NCI-H1417 (cell line): ENCODE results near the gene CDK19.

Source experiments
- DNase-seq, 3 experiments: peaks; one replicate each; lab custom pipeline; 2025; lab: John Stamatoyannopoulos, UW

Gene CDK19

DNA sequence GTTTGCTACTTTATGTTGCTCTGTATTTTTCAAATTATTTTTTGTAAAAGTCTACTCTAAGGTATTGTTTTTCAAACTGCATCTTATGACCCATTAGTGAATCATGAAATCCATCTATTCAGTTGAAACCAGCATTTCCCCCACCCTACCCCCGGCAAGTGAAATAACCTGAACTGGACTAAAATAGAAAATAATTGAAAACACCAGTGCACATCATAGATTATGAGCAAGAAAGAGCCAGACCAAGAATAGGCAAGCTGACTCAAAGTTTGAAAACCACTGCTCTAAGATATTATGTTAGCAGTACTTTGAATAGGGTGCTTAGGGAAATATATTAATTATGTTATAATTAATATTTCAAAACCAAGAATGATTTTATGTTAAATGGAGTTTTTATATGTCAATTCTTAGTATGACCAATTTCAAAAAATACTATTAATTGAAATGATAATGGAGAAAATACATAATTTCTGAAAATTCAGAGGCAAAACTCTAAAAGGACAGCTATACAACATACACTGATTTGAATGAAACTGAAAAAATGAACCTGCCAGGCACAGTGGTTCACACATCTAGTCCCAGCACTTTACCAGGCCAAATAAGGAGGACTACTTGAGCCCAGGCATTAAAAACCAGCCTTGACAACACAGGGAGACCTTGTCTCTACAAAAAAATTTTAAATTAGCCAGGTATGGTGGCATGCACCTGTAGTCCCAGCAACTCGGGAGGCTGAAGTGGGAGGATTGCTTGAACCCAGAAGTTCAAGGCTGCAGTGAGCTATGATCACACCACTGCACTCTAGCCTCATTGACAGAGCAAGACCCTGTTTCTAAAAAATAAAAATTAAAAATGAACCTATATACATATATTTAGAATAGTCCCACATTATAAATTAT lies 112.0 kb downstream of the CDK19 start:
- DNase-seq, result no peak

DNA sequence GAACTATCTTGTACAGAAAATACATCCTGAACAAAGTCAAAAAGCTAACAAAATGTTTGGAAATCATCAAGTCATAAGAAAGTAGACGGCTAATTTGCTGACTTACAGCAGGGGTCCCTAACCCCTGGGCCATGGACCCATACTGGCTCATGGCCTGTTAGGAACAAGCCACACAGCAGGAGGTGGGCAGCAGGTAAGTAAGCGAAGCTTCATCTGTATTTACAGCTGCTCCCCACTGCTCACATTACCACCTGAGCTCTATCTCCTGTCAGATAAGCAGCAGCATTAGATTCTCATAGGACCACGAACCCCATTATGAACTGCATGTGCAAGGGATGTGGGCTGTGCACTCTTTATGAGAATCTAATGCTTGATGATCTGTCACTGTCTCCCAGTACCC lies 115.5 kb downstream of the CDK19 start:
- peak in 1 of 3 experiments; percentile 17 for DNase-seq

DNA sequence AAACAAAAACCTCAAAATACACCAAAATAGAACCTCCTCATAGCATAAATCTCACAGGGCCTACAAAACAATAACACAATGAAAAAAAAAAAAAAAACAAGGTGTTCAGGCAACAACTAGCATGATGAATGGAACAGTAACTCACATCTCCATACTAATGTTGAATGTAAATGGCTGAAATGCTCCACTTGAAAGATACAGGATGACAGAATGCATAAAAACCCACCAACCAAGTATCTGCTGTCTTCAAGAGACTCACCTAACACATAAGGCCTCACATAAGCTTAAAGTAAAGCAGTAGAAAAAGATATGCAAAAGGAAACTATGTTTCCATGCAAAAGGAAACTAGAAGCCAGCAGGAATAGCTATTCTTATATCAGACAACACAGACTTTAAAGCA lies 121.3 kb downstream of the CDK19 start:
- DNase-seq, result no peak

DNA sequence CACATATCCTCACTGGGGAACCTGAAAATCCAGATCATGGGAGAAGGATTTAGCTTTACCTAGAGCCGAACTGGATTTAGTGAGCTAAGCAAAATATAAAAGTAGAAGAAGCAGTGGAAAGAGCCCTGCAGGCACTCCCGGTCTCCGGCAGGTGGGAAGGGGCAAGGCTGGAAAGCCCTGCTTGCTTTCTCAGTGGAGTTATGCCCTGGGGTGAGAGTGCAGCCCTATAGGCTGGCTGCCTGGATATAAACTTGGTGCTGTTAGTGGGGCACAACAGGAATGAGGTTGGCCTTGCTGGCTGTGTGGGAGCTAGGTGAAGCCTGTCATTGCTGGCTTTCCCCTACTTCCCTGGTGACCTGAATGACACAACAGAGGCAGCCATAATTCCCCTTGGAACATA lies 122.0 kb downstream of the CDK19 start:
- DNase-seq, result no peak

DNA sequence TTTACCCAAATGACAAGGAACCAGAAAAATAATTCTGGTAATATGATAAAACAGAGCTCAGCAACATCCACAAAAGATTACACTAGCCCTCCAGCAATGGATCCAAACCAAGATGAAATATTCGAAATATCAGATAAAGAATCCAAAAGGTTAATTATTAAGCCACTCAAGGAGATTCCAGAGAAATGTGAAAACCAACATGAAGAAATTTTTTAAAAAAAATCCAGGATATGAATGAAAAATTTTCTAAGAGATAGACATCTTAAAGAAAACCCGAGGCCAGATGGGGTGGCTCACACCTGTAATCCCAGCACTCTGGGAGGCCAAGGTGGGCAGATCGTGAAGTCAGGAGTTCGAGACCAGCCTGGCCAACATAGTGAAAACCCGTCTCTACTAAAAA lies 124.4 kb downstream of the CDK19 start:
- no peak for DNase-seq

DNA sequence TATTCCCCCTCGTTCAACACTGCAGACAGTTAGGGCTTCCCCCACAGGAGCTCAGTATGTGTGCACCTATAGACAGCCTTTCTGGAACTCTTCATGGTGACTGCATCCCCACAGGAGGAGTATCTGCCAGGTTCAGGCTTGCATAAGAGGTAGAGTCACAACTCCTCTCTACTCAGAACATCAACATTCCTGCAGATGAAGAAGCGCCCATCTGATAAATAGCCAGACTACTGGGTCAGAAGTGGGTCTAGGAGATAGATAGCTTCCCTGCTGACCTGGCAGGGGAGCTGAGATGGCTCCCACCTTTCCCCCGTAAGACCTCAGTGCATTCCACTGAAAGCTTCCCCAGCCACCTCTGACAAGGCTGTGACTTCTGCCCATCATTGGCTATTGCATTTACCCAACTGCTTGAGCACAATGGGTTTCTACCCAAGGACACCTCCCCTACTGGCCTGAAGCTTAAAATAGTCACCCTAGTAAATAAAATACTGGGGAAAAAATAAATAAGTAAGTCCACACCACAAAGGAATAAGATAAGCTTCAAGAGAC lies 125.1 kb downstream of the CDK19 start:
- no peak for DNase-seq

DNA sequence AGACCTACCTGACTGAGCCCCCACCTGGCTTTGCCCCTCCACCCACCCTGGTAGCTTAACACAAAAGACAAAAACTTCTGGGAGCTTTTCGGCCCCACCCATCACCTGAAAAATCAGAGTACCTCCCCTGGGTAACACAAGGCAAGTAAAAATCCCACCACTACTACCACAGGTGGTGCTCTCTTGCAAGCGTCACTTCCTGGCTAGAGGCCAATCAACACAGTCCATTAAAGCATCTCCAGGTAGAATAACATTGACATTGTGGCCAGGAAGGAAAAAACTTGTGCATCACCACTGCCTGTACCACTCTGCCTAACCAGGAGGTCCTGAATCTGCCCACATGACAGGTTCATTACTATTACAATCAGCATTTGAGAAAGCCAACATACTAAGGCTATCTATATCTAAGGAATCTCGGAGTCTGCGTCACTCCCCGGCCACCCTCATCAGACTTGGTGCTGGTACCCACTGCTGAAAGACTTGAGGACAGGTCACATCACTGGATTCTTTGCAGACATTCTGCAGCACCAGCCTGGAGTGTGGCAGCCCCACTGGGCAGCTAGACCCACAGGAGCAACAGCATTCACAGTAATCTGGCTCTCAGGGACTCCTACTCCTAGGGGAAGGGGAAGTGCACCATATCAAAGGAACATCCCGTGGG lies 125.9 kb downstream of the CDK19 start:
- peak in 2 of 3 experiments; percentile 9 to 11 for DNase-seq

DNA sequence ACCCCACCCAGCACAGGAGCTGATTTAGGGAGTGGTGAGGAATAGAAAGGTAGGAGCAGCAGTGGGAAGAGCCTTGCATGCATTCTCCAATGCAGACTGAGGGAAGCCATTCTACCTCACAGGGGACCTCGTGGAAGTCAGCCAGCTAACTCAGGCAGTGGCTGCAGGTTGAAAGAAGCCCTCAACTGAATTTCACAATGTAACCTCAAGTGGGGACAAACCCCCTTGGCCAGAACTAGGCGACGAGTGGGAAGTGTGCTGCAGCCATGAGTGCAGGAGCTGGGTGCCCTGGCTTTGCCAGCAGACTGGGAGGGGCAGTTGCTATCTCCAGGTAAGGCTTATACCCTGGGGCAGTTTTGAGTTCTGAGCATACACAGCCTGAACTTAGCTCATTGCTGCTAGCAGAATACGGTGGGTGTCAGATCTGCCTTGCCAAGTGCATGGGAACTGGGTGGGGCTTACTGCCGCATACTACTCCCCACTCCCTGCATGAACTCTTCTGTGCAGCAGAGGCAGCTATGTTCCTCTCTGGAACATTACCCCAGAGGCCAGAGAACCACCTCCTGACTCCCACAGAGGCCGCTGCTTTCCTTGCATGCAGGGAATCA lies 126.5 kb downstream of the CDK19 start:
- no peak for DNase-seq

DNA sequence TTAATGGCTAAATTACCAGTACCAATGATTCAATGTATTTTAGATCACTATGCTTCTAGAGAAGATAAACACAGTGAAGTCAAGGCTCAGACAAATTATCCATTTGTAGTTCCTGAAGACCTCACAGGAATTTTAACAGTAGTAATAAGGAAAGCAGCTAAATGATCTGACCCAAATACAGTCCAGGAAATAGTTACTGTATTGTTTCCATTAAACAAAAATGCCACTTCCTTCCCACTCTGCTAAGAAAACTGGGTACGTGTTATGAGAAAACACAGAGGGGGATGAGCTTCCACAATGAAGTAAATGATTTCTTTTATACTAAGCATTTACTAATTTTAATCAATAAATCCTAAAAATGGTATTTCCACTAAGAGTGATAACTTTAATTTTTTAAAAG lies 127.9 kb downstream of the CDK19 start:
- no peak for DNase-seq

DNA sequence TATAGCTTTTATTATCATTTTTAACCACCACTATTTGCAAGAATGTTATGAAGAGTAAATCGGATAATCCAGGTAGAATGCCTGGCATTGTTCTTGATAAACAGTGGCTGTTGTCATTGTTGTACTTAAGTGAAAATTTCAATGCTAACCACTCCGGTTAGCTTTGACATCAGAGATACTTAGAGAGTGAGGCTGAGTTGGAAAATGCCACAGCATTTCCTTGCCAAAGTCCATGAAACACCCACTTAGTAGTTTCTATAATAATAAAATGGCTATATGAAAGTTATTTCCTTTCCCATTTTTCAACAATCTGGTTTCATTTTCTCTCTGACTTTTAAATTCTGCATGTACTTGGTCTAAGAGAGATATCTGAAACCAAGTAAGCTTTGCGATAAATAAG lies 132.0 kb downstream of the CDK19 start:
- DNase-seq, result no peak

DNA sequence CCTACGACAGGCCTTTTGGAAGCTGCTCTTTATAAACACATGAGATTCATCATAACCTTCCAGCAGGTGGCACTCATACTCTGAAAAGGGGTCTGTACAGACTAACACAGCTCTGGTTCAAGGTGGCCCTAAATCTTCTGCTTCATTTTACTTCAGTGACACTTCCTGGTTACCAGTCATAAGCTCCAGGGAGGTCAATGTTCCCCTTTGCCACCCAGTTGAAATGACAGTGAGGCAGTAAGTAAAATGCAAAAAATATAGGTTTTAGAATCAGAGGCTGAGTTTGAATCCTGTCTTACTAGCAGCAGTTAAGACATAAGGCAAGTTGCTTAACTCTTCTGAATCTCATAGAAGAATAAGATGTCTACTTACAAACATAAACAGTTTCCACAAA lies 132.8 kb downstream of the CDK19 start:
- peak; percentile 55 to 88 (median 69) for DNase-seq

DNA sequence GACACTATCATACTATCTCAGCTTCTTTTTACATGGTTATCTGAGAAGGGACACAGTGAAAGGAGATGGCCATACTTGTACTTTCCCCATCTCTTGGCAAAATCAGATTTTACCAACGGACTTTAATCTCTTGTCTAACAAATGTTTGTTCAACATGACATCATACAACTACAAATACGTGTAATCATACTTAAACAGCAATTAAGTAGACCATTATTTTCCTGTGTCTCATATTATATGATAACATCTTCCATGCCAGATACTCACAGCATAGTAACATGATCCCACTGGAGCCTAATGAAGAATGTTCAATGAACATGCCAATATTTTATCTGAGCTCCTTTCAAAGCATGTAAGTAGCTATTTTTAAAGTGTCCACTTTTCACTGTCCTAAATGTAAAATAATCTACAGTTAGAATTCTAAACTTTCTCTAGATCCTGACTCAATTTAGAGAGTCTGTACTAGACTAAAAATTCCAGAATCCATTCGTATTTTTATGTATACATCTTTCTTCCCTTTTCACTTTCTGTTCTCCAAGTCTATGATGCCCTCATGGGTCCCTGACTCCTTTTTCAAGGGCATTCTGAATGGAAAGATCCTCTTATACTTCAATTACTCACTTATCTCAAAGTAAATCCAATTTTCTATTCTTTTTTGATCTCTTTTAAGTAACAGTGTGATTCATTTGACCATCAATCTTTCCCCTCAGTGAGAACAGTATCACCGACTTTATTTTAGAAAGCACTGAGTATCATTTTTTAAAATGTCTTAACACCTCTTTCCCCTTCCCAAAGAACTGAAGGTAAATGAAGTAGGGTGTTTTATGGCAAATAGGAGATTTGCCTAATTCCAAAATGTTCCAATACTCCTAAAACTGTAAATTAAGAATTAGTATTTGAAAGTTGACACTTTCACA lies 133.5 kb downstream of the CDK19 start:
- DNase-seq, result peak in 1 of 3 experiments; percentile 40

DNA sequence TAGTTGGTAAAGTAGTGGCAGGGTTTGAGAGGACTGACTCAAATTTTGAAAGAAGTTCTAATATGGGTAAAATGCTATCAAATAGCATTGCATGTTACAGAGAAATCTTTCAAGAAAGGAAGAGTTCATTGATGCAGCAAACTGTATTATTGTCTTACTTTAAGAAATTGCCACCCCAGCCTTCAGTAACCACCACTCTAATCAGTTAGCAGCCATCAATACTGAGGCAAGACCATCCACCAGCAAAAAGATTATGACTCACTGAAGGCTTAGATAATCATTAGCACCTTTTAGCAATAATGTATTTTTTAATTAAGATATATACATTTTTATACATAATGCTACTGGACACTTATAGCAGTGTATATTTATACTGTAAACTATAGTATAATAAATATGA lies 138.9 kb downstream of the CDK19 start:
- no peak for DNase-seq

DNA sequence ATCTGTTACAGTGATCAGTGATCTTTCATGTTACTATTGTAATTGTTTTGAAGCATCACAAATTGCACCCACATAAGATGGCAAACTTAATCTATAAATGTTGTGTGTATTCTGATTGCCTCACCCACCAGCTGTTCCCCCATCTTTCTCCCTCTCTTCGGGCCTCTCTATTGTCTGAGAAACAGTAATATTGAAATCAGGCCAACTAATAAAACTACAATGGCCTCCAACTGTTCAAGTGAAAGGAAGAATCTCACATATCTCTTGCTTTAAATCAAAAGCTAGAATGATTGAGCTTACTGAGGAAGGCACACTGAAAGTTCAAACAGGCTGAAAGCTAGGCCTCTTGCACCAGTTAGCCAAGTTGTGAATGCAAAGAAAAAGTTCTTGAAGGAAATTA lies 141.2 kb downstream of the CDK19 start:
- DNase-seq, result no peak

DNA sequence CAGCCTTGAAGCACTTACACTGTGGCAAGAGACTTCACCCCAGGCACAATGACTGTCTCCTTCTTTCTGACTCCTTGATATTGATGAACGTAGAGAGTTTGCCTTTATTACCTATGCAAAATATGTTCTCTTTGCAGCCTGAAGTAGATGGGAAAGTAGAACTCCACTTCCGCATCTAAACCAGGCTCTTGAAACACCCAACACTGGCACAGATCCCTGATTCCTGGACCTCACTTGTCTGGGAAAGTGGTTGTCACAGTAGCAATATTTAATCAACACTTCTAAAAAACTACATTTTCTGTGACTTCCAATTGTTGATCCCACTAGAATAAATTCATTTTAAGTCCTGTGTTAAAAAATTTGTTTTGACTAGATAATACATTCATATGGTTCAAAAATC lies 143.1 kb downstream of the CDK19 start:
- DNase-seq, result no peak

DNA sequence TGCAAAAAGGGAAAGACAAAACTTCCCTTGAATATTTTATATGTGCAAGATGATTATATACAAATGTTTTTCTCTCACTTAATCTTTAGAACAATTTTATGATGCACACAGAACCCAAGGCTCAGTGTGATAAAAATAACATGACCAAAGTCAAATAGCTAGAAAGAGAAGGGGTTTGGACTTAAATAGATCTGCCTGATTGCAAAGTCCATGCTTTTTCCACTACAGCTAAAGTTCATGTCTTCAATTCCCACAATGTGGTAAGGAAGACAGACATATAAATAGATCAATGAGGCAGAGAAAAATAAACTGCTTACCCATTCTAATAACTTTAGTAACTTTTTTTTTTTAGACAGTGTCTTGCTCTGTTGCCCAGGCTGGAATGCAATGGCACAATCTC lies 143.8 kb downstream of the CDK19 start:
- no peak for DNase-seq

DNA sequence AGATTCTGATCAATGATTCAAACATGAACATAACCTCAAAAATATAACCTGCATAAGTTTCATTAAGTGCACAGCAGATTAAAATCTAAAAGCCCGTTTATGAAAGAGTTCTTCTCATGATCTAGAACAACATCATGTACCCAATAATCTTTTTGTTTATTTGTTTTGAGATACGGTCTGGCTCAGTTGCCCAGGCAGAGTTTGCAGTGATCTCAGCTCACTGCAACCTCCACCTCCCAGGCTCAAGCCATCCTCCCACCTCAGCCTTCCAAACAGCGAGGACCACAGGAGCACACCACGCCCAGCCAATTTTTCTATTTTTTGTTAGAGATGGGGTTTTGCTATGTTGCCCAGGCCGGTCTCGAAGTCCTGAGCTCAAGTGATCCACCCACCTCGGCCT lies 149.7 kb downstream of the CDK19 start:
- no peak for DNase-seq

DNA sequence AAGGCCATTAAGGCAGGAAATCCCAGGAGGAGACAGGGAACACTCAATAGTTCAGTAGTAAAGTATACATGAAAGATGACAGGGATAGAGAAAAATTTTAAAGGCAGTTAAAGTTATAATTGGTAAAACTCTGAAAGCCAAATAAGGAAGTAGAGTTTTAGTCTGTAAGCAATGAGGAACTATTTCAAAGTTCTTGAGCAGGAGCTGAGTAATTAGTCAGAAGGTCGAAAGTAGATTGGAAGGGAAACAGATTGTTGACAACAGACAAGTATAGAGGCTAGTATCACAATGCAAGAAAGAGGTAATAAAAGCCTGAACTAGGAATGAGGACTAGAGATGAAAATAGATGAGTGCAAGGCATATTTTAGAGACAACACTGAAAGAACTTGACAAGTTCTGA lies 150.3 kb downstream of the CDK19 start:
- no peak for DNase-seq

DNA sequence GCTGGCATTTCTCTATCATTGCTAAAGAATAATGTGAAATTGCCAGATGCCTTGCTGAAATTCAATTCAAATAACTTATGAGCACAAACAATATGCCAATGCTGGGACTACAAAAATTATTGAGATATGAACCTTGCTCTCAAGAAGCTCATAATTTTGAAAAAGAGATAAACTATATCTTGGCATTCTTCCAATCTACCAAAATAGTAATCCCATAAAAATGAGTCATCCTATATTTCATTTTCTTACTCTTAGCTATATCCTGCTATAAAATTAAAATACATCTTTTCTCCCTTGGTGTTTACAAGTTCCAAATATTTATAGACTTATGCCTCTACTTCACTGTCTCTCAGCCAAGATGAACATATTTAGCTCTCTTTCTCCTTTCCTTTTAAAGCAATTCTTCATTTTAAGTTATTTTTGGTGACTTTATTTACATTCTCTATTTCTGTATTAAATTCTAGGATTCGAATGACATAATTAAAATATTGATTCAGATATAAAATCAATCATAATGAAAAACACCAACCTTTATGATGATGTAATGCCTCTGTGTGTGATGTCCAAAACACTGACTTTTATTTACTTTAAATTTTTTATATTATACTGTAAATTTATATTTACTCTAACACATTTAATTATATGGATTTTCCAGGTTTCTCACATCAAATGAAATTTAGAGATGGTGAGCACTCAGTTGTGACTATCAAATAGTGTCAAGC lies 152.6 kb downstream of the CDK19 start:
- DNase-seq, result no peak

DNA sequence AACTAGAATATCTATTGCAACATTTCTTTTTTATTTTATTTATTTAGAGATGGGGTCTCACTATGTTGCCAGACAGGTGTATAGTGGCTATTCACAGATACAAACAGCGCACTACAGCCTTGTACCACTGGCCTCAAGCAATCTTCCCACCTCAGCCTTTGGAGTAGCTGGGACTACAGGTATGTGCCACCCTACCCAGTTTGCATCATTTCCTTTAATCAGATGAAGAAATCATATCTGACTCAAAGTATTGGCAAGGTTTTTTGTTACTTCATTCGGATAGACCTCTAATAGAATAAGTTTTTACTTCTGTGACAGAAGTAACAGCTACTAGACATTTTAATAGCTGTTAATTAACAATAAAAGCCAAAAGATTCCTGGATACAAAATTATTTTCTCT lies 153.9 kb downstream of the CDK19 start:
- no peak for DNase-seq

DNA sequence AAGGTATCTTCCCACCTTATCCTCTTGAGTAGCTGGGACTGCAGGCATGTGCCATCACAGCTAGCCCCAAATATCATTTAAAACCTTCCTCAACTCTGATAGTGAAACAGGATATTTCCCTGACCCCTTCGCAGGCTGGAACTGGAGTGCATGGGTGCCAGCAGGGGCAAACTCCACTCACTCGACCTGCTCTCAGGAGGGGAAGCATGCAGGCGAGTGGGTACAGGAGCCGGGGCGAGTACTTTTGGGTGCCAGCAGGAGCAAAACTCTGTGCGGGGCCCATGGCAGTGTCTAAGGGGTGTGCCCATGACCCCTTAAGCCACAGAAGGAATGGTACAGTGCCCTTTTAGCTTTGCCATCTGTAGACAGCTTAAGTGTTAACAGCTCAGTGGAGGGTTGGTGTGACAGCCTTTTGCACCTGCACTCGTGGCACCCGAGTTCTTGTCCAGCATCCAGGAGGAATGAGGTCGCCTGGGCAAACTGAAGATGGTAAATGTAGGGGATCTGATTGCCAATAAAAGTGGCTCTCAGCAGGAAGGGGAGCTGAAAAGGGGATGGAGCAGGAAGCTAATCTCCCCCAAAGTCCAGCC lies 155.1 kb downstream of the CDK19 start:
- no peak for DNase-seq
